Measurements from ENCODE around the gene ENPP1.

The ENPP1 gene

GRCh38 chr6:131846023-131846663, 38.3 kb downstream of the ENPP1 start:
- CTCF ChIA-PET = no interaction called here
- DNase-seq (ENCODE audit: low read depth, low spot score) = no peak
- H3K4me3 ChIP-seq (ENCODE audit: low read depth, low read length) = no peak overlapping the region
- TF ChIP-seq CTCF (IDR thresholded peaks at IDR 0.05; ENCODE audit: insufficient read depth, low read length, missing control alignments) = no peak
- POLR2A ChIA-PET = no interaction called here

- no peak for TF ChIP-seq CTCF (IDR thresholded peaks at IDR 0.05; ENCODE audit: insufficient read depth, low read length, missing control alignments)
- no peak overlapping the region for H3K4me3 ChIP-seq (ENCODE audit: low read depth, low read length)
- CTCF ChIA-PET = no interaction called here
- POLR2A ChIA-PET = no interaction called here
- no peak for DNase-seq (ENCODE audit: low read depth, low spot score)
These were observed 39.1 kb downstream of the ENPP1 start for GRCh38 chr6:131846905-131847304.

DNA sequence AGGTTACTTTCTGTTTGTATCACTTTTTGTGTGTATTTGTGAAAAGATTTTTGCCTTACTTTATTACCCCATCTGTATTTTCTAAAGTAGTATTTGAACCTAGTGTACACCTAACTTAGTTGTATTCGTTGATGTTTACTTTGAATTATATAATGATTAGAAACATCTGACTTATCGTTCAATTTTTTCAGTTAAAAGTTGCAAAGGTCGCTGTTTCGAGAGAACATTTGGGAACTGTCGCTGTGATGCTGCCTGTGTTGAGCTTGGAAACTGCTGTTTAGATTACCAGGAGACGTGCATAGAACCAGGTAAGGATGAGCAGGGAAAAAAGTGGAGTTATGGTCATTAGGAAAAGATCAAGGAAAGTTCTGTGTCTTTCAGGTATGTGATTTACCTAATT, 42.0 kb downstream of the ENPP1 start:
- POLR2A ChIA-PET = no interaction called here

DNA sequence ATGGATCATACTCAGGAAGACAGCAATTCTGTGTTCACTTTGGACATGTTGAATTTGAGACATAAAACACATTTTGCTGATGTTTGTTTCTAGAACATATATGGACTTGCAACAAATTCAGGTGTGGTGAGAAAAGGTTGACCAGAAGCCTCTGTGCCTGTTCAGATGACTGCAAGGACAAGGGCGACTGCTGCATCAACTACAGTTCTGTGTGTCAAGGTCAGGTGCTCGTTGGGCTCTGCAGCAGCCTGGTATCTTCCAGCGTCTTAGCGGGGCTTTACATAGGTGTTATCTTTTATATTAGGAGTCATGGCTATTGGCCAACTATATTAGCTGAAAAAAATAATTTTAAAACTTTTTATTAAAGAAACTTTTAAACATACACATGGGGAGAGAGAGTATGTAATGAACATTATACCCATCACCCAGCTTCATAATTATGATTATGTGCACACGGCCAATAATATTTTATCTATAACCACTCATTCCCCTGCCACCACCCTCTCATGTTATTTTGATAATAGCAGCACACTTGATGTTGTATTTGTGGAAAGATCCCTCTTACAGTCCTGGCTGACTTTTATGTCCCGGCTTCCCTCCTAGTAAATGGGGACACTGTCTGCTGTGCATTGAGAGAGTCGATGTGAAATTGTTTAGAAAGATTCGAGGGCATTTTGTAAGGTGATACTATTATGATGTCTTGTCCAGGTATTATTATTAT, 43.4 kb downstream of the ENPP1 start:
- ChIA-PET CTCF (interaction anchor here (1.2 to 1.4 kb wide), 2 partner anchors 12 to 59 kb away, joined by 3 to 4 read pairs; no protein-coding TSS in a partner anchor), POLR2A (no interaction called here)
- TF ChIP-seq CTCF (IDR thresholded peaks at IDR 0.05; ENCODE audit: insufficient read depth, low read length, missing control alignments) = no peak
- H3K4me3 ChIP-seq (ENCODE audit: low read depth, low read length) = no peak overlapping the region
- DNase-seq (ENCODE audit: low read depth, low spot score) = no peak

More for the DNA sequence above, 42.0 kb downstream of the ENPP1 start:
- no peak for DNase-seq (ENCODE audit: low read depth, low spot score)
- CTCF ChIA-PET = interaction anchor here (1.4 kb wide), 2 partner anchors 15 to 155 kb away, joined by 3 to 4 read pairs; no protein-coding TSS in a partner anchor
- H3K4me3 ChIP-seq (ENCODE audit: low read depth, low read length) = no peak overlapping the region
- TF ChIP-seq CTCF (IDR thresholded peaks at IDR 0.05; ENCODE audit: insufficient read depth, low read length, missing control alignments) = no peak

DNA sequence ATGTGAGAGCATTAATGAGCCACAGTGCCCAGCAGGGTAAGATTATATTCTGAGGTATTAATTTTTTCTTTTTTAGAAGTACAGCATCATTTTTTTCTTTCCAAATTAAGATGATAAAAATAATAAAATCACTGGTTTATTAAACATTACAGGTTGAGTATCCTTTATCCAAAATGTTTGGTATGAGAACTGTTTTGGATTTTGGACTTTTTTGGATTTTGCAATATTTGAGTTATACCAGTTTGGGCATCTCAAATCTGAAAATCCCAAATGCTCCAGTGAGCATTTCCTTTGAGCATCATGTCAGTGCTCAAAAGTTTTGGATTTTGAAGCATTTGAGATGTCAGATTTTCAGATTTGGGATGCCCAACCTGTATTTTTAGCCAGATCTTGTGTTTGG, 44.4 kb downstream of the ENPP1 start:
- no peak for DNase-seq (ENCODE audit: low read depth, low spot score)
- ChIA-PET CTCF (interaction anchor here (0.9 kb wide), 1 partner anchor 157 kb away, joined by 3 read pairs; no protein-coding TSS in a partner anchor), POLR2A (no interaction called here)
- H3K4me3 ChIP-seq (ENCODE audit: low read depth, low read length) = no peak overlapping the region
- no peak for TF ChIP-seq CTCF (IDR thresholded peaks at IDR 0.05; ENCODE audit: insufficient read depth, low read length, missing control alignments)

DNA sequence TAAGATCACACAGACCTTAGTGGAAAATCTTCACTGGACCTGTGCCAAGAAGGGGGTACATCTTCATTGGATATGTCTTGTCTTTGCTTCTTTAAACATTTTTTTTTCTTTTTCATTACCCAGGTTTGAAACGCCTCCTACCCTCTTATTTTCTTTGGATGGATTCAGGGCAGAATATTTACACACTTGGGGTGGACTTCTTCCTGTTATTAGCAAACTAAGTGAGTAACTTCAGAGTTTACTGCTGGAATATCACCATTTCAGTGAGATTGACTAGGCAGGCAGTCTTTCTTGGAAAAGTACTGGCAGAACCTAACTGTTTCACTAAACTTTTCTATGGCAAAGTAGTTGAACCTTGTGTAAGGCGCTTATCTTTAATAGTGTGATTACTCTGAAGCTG, 47.0 kb downstream of the ENPP1 start:
- POLR2A ChIA-PET = no interaction called here
- no peak for DNase-seq (ENCODE audit: low read depth, low spot score)
- no peak overlapping the region for H3K4me3 ChIP-seq (ENCODE audit: low read depth, low read length)
- TF ChIP-seq CTCF (IDR thresholded peaks at IDR 0.05; ENCODE audit: insufficient read depth, low read length, missing control alignments) = no peak
- CTCF ChIA-PET = no interaction called here
